ENCODE results near the gene WDR5.

- no peak for TF ChIP-seq POLR2AphosphoS5 (IDR thresholded peaks at IDR 0.05; ENCODE audit: low read depth, low read length)
- no peak for TF ChIP-seq SIN3A (IDR thresholded peaks at IDR 0.05; ENCODE audit: borderline replicate concordance, insufficient read depth, low read length)
- TF ChIP-seq FOXP2 (optimal IDR thresholded peaks at IDR 0.05; ENCODE audit: borderline replicate concordance, extremely low read depth, extremely low read length, insufficient read depth), result no peak
- no peak for TF ChIP-seq REST (IDR thresholded peaks at IDR 0.05; ENCODE audit: insufficient read depth in 1 of 2, low read depth in 2 of 2, low read length in 2 of 2)
Measured at GRCh38 chr9:134186471-134187109, 50.7 kb downstream of the WDR5 start.

Measured in PFSK-1 (cell line).